ENCODE results near the gene KIAA0930.

GRCh38 chr22:45259754-45260394 lies 19.2 kb upstream of the KIAA0930 start:
- TF ChIP-seq PATZ1 (CRISPR knock-in tag; IDR thresholded peaks at IDR 0.05; ENCODE audit: borderline replicate concordance) = no peak
- TF ChIP-seq ESRRG (CRISPR knock-in tag; IDR thresholded peaks at IDR 0.05) = no peak
- TF ChIP-seq CSRNP3 (CRISPR knock-in tag; IDR thresholded peaks at IDR 0.05) = no peak
- no peak for TF ChIP-seq ZFP3 (CRISPR knock-in tag; IDR thresholded peaks at IDR 0.05)
- no peak for TF ChIP-seq ARNTL (CRISPR knock-in tag; IDR thresholded peaks at IDR 0.05; ENCODE audit: borderline replicate concordance, low read depth)
- no peak for TF ChIP-seq ZC3H10 (CRISPR knock-in tag; IDR thresholded peaks at IDR 0.05)
- TF ChIP-seq CREB5 (CRISPR knock-in tag; IDR thresholded peaks at IDR 0.05; ENCODE audit: low read depth) = no peak
- TF ChIP-seq OSR1 (CRISPR knock-in tag; IDR thresholded peaks at IDR 0.05) = no peak
- TF ChIP-seq ISL1 (CRISPR knock-in tag; IDR thresholded peaks at IDR 0.05) = no peak
- no peak for TF ChIP-seq BACH2 (CRISPR knock-in tag; IDR thresholded peaks at IDR 0.05; ENCODE audit: borderline replicate concordance)

Data from SK-N-SH treated with all-trans-retinoic acid at 6 μM for 48 hours (cell line).